Fibroblast of pulmonary artery (primary cell): ENCODE measurements around the gene SLC25A1.

Experiments
- DNase-seq: peaks from one replicate; pipeline ENCODE4 v3.0.0-alpha.2; 2010; ENCODE audit warnings: low read depth
- H3K4me3 ChIP-seq: replicated peaks from 2 replicates; pipeline ENCODE4 v1.5.1; 2011; ENCODE audit warnings: low read depth, mild to moderate bottlenecking, control low read depth, low read length, moderate library complexity
- TF ChIP-seq, protein P1 (sequence below): IDR thresholded peaks from 2 replicates; pipeline ENCODE4 v1.5.1; 2011; ENCODE audit warnings: mild to moderate bottlenecking, control low read depth, low read length, inconsistent platforms; ENCODE audit errors: missing control alignments

SLC25A1 gene

DNA sequence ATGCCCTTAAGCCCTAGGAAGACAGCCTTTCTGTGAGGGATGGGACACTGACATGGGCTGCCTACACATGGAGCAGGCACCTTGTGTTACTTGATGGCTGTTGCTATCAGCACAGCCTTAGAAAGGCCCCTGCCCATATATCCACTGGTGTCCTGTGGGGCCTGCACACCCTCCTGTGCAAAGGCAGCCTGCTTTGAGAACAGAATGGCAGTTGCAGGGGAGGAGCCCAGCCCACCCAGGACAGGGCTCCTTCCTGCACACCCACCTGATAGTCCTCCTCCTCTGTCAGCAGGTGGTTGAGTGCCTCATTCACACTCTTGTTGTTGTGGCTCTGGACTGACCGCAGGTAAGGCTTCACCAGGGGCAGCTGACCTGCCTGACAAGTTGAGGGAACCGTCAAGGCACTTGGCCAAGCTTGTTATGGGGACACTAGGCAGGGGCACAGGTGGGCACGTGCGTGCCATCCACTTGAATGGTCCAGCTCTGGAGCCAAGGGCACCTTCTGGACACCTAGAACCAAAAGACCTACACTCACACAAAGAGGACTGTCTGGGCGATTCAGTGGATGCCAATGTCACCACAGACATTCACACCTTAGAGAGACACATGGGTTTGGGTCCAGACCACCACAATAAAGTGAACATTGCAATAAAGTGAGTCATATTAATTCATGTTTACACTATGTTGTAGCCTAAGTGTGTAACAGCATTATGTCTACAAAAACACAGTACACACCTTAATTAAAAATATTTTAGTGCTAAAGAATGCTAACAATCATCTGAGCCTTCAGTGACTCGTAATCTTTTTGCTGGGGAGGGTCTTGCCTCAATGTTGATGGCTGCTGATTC, 9.4 kb upstream of the SLC25A1 start:
- H3K4me3 ChIP-seq: no peak overlapping the region
- DNase-seq: no peak
- TF ChIP-seq, protein P1, sequence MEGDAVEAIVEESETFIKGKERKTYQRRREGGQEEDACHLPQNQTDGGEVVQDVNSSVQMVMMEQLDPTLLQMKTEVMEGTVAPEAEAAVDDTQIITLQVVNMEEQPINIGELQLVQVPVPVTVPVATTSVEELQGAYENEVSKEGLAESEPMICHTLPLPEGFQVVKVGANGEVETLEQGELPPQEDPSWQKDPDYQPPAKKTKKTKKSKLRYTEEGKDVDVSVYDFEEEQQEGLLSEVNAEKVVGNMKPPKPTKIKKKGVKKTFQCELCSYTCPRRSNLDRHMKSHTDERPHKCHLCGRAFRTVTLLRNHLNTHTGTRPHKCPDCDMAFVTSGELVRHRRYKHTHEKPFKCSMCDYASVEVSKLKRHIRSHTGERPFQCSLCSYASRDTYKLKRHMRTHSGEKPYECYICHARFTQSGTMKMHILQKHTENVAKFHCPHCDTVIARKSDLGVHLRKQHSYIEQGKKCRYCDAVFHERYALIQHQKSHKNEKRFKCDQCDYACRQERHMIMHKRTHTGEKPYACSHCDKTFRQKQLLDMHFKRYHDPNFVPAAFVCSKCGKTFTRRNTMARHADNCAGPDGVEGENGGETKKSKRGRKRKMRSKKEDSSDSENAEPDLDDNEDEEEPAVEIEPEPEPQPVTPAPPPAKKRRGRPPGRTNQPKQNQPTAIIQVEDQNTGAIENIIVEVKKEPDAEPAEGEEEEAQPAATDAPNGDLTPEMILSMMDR: no peak

DNA sequence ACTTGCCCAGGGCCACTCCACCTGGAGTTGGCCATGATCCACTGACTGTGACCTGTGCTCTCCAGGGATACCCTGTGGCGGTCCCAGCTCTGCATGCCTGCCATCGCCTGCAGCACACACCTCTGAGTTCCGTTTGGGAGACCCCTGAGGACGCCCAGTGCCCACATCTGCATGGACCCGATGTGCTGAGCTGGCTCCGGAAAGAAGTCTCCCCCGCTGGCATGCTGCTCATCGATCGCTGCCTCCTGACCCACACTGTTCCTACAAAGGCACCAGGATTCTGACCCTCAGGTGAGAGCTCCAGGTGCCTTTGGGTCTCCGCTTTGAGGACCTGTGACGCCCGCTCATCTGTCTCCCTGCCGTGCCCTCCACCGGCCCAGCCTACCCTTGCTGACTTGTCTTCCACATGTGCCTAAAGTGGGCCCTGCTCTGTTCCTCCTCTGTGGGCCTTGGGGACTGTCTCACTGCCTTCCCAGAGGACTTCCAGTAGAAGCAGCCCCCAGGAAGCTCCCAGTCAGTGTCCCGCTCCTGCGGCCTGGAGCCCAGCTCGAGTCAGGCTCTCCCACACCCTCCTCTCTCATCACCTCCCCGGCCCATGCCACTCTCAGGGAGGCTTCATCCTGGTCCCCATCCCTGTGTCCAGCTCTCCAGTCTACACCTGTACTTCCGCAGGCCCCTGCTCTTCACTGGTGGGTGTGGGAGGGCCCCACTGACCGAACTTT, 5.9 kb upstream of the SLC25A1 start:
- no peak overlapping the region for H3K4me3 ChIP-seq

DNA sequence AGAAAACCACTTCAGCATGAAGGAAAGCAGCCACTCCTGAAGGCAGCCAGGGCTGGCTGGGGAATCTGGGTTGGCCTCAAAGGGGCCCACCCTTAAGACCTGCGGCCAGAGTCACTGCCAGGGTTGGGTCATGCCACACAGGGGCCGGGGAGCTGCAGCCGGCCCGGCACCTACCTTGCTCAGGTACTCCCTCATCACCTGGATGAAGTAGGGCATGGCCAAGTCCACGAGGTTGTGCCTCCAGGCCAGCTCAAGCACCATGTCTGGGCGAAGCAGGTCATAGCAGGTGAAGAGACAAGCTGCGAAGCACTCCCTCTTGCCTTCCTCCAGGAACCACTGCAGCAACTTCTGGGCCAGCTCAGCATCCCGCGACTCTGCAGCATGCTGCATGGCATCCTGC, 4.7 kb upstream of the SLC25A1 start:
- H3K4me3 ChIP-seq: no peak overlapping the region
- DNase-seq: no peak
- TF ChIP-seq, protein P1: no peak

More for the DNA sequence above, 5.9 kb upstream of the SLC25A1 start:
- no peak for DNase-seq
- TF ChIP-seq, protein P1: no peak

DNA sequence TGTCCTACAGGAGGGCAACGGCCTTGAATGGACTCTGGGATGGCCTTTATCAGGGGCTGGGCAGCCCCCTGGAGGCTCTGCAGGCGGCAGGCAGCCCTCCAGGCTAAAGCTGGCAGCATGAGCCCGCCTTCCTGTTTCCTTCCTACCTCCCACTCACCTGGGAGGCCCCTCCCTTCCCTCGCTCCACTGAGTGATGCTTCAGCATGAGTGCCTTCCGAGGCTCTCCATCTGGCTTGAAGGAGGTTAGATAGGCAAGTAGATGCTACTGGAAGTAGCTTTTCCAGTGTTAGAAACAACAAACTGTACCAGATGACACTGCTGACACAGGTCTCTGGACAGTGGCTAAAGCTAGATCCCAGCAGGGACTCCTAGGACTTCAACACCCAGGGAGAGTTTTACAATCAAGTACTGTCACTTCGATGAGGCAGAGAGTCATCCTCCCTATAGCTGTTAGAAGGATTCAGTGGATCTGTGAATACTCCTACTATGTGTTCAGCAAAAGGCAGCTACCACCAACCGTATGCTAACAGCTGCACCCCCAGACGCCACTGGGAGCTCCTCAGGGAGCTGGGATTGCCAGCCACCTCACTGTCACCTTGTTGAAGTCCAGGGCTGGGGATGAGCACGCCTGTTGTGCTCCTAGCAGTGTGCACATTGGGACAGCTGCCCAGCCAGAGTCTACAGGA, 4.1 kb upstream of the SLC25A1 start:
- DNase-seq: no peak
- TF ChIP-seq, protein P1: no peak
- no peak overlapping the region for H3K4me3 ChIP-seq

DNA sequence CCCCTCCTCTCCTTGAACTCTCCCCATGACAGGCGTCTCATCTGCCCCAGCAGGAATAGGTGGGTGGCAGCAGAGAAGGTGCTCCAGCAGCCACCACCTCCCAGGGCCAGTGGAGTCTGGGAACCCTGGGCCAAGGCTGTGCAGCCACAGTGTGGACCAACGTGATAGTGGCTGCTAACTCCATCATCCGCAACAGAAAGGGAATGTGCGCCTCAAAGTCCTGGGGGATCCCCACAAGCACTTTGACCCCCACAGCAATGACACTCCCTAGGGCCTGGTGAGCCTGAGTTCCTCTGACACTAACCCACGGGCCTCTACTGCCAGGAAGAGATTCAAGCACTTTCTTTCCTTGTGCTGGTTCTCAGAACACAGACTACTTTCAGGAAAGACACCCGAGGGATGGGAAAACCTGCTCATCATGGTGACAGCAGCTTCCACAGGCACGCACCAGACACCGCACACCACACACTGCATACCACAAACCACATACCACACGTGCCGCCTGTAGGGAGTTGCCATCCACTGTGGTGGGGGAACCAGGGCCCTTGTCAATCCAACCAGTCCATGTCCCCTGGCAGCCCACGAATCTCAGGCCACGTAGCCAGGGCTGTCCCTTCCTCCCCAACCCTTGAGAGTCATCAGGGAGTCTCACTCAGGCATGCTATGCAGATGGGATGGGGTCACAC, 3.4 kb upstream of the SLC25A1 start:
- TF ChIP-seq, protein P1: no peak
- no peak for DNase-seq
- H3K4me3 ChIP-seq: no peak overlapping the region

DNA sequence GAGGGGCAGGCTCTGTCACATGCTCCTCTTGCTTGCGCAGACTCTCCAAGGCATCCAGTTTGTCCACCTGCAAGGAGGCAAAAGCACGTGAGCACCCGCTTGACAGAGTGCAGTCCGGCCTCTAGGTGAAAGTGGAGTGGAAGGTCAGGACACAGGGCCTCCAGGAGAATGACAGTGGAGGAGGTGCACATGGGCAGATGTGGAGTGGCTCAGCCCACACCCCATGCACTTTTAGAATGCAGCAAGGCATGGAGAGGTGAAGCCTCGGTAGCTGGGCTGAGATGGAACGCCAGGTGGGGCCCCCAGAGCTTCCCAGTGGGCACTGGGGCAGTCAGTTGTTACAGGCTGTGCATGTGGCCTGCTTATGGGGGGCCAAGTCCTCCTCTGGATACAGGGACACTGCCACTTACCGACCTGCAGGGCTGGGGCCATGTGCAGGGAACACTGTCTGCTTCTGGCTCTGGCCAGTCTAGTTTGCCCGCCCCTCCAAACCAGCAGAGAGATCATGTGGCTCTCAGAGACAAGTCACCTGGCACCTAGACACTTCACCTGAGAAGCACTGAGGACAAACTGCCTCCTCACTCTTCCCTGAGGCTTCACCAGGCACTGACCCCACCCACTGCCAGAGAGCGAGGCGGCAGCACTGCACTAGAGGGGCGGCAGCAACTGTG, 2.3 kb upstream of the SLC25A1 start:
- DNase-seq: no peak
- no peak overlapping the region for H3K4me3 ChIP-seq

More for the DNA sequence above, 2.3 kb upstream of the SLC25A1 start:
- TF ChIP-seq, protein P1: no peak
